ENCODE results near the gene PACRG.

- TF ChIP-seq FOXM1 (IDR thresholded peaks at IDR 0.05; ENCODE audit: borderline replicate concordance, low read depth) (no peak), CEBPB (IDR thresholded peaks at IDR 0.05) (no peak), REST (IDR thresholded peaks at IDR 0.05; ENCODE audit: low read depth) (no peak), RAD21 (IDR thresholded peaks at IDR 0.05; ENCODE audit: low read depth) (no peak), EP300 (IDR thresholded peaks at IDR 0.05; ENCODE audit: borderline replicate concordance) (no peak), YY1 (IDR thresholded peaks at IDR 0.05; ENCODE audit: low read depth) (no peak), TAF1 (IDR thresholded peaks at IDR 0.05; ENCODE audit: low read depth) (no peak), ZBTB7A (IDR thresholded peaks at IDR 0.05; ENCODE audit: low read depth) (no peak)
Measured at GRCh38 chr6:163201855-163202254, 474.1 kb downstream of the PACRG start.

All from Ishikawa (cell line).